ENCODE data around the gene ESPNL.

DNA sequence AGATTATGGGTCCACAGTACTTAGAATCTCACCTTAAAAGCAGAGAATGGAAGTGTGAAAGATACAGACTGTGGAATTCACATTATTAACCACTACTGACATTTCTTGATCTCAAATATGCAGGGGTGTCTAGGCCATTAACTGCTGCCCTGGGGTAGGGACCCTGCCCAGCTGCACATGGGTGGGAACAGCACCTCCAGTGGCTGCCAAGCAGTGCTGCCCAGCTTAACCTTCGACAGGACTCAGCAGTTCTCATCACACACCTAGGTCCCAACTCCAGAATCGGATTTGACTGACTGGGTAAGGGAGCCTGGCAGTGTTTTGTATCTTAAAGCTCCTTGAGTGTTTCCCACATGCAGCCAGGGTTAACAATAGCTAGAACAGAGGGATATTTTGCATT, 73.6 kb downstream of the ESPNL start:
- TF ChIP-seq, protein P1, sequence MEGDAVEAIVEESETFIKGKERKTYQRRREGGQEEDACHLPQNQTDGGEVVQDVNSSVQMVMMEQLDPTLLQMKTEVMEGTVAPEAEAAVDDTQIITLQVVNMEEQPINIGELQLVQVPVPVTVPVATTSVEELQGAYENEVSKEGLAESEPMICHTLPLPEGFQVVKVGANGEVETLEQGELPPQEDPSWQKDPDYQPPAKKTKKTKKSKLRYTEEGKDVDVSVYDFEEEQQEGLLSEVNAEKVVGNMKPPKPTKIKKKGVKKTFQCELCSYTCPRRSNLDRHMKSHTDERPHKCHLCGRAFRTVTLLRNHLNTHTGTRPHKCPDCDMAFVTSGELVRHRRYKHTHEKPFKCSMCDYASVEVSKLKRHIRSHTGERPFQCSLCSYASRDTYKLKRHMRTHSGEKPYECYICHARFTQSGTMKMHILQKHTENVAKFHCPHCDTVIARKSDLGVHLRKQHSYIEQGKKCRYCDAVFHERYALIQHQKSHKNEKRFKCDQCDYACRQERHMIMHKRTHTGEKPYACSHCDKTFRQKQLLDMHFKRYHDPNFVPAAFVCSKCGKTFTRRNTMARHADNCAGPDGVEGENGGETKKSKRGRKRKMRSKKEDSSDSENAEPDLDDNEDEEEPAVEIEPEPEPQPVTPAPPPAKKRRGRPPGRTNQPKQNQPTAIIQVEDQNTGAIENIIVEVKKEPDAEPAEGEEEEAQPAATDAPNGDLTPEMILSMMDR (IDR thresholded peaks at IDR 0.05; ENCODE audit: insufficient read depth, low read length, poor library complexity, severe bottlenecking) = no peak
- no peak for TF ChIP-seq EZH2phosphoT487 (conservative IDR thresholded peaks at IDR 0.05; ENCODE audit: low read length)

Measured in SU-DHL-6 (cell line).